Upper lobe of left lung (tissue), 4 donors: ENCODE measurements around the gene ECSIT.

ENCODE experiments used
- CTCF ChIP-seq, 6 experiments: fragments of 450-650 bp in 4 of 6; fragments of 200-600 bp in 2 of 6; sonication (generic) in 2 of 6; IDR thresholded peaks; one replicate each; pipeline ENCODE4 v1.5.1; 2016 to 2019; ENCODE audit warnings: antibody characterized with exemption in 6 of 6
- POLR2A ChIP-seq, 4 donors: fragments of 450-650 bp; IDR thresholded peaks; one replicate each; pipeline ENCODE4 v1.5.1; 2016 to 2017; ENCODE audit warnings: antibody characterized with exemption in 4 of 4, mild to moderate bottlenecking in 2 of 4

- TF ChIP-seq CTCF (IDR thresholded peaks at IDR 0.05) (no peak), POLR2A (IDR thresholded peaks at IDR 0.05) (no peak)
Measured at GRCh38 chr19:11566164-11566563, 37.2 kb upstream of the ECSIT start.
